Peyer's patch (tissue), 4 donors: ENCODE data around the gene KRT33A.

Source experiments
- CTCF ChIP-seq, 6 experiments: fragments of 450-650 bp in 4 of 6; fragments of 200-600 bp in 2 of 6; sonication (generic) in 1 of 6; IDR thresholded peaks; one replicate each; pipeline ENCODE4 v1.5.1; 2017 to 2019; ENCODE audit warnings: antibody characterized with exemption in 6 of 6, mild to moderate bottlenecking in 3 of 6, moderate library complexity in 1 of 6
- POLR2A ChIP-seq, 2 donors: fragments of 450-650 bp; IDR thresholded peaks; one replicate each; pipeline ENCODE4 v1.5.1; 2017; ENCODE audit warnings: antibody characterized with exemption in 2 of 2, mild to moderate bottlenecking in 2 of 2, moderate library complexity in 2 of 2

DNA sequence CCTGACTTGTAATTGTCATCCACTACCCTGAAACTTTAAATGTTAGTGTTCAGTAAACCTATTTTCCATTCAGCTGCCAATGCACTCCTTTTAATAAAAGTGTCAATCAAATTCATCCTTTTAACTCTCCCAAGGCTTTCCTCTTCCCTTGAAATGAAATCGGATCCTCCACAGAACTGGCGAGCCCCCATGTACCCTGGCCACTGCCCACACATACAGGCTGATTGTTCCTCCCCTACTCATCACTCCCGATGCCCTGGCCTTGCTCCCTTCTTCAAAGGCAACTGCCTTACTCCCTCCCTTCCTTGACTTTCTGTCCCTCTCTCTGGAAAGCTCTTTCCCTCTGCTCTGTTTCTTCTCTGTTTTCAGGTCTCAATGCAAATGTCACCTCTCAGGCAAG is 7.6 kb downstream of the KRT33A start:
- TF ChIP-seq CTCF (IDR thresholded peaks at IDR 0.05) = no peak
- no peak for TF ChIP-seq POLR2A (IDR thresholded peaks at IDR 0.05)
